Trophoblast cell (in vitro differentiated cells and primary cell): Measurements from ENCODE around the gene CROCC2.

Experiments
- DNase-seq, 2 donors: peaks; one replicate each; pipeline ENCODE4 v3.0.0-alpha.2; 2016
- H2AFZ ChIP-seq: 2 replicates; pipeline ENCODE4 v1.6.1; 2013; ENCODE audit warnings: low read length, moderate library complexity, mild to moderate bottlenecking; ENCODE audit not compliant: insufficient read depth, poor library complexity
- H2AK5ac ChIP-seq: 2 replicates; pipeline ENCODE4 v1.6.1; 2013; ENCODE audit warnings: mild to moderate bottlenecking, low read length
- H2BK120ac ChIP-seq: 2 replicates; pipeline ENCODE4 v1.6.1; 2013; ENCODE audit warnings: low read length, mild to moderate bottlenecking, moderate library complexity; ENCODE audit not compliant: insufficient read depth, poor library complexity
- H2BK12ac ChIP-seq: 2 replicates; pipeline ENCODE4 v1.6.1; 2013; ENCODE audit warnings: mild to moderate bottlenecking, low read length, moderate library complexity
- H2BK5ac ChIP-seq: 2 replicates; pipeline ENCODE4 v1.6.1; 2013; ENCODE audit warnings: low read length, low read depth, moderate library complexity, mild to moderate bottlenecking; ENCODE audit not compliant: poor library complexity
- H3K14ac ChIP-seq: 2 replicates; pipeline ENCODE4 v1.6.1; 2013; ENCODE audit warnings: mild to moderate bottlenecking, low read length
- H3K18ac ChIP-seq: 2 replicates; pipeline ENCODE4 v1.6.1; 2013; ENCODE audit warnings: mild to moderate bottlenecking, low read length
- H3K23ac ChIP-seq: 2 replicates; pipeline ENCODE4 v1.6.1; 2013; ENCODE audit warnings: low read length
- H3K27ac ChIP-seq: 2 replicates; pipeline ENCODE4 v1.5.1; 2013; ENCODE audit warnings: low read depth, mild to moderate bottlenecking, inconsistent platforms, low read length, moderate library complexity
- H3K27me3 ChIP-seq: 2 replicates; pipeline ENCODE4 v1.6.1; 2013; ENCODE audit warnings: inconsistent platforms, mild to moderate bottlenecking, low read length, moderate library complexity; ENCODE audit not compliant: insufficient read depth
- H3K36me3 ChIP-seq, 2 experiments: 1 replicate in 1 of 2; 2 replicates in 1 of 2; pipeline ENCODE4 v1.6.1; 2013; ENCODE audit warnings: low read length in 2 of 2, mild to moderate bottlenecking in 2 of 2, moderate library complexity in 1 of 2; ENCODE audit not compliant: insufficient read depth in 2 of 2, control insufficient read depth in 1 of 2
- H3K4ac ChIP-seq: 2 replicates; pipeline ENCODE4 v1.6.1; 2013; ENCODE audit warnings: low read depth, mild to moderate bottlenecking, low read length, moderate library complexity
- H3K4me1 ChIP-seq, 2 experiments: 1 replicate in 1 of 2; 2 replicates in 1 of 2; pipeline ENCODE4 v1.6.1; 2013; ENCODE audit warnings: low read length in 2 of 2, mild to moderate bottlenecking in 2 of 2, moderate library complexity in 1 of 2; ENCODE audit not compliant: insufficient read depth in 2 of 2, control insufficient read depth in 1 of 2
- H3K4me2 ChIP-seq: 2 replicates; pipeline ENCODE4 v1.6.1; 2013; ENCODE audit warnings: inconsistent platforms, mild to moderate bottlenecking, low read length, moderate library complexity
- H3K4me3 ChIP-seq: 2 replicates; pipeline ENCODE4 v1.5.1; 2013; ENCODE audit warnings: mild to moderate bottlenecking, low read depth, low read length, inconsistent platforms
- H3K79me1 ChIP-seq: one replicate; pipeline ENCODE4 v1.6.1; 2013; ENCODE audit warnings: low read length
- H3K79me2 ChIP-seq: 2 replicates; pipeline ENCODE4 v1.6.1; 2013; ENCODE audit warnings: low read length, mild to moderate bottlenecking; ENCODE audit not compliant: control insufficient read depth, insufficient read depth, poor library complexity
- H3K9ac ChIP-seq: 2 replicates; pipeline ENCODE4 v1.6.1; 2013; ENCODE audit warnings: mild to moderate bottlenecking, low read length
- H3K9me3 ChIP-seq: 2 replicates; pipeline ENCODE4 v1.6.1; 2013; ENCODE audit warnings: low read depth, mild to moderate bottlenecking, control low read depth, inconsistent platforms, low read length; ENCODE audit not compliant: insufficient read depth
- H4K12ac ChIP-seq: 2 replicates; pipeline ENCODE4 v1.6.1; 2013; ENCODE audit warnings: low read depth, mild to moderate bottlenecking, low read length, moderate library complexity
- H4K8ac ChIP-seq: 2 replicates; pipeline ENCODE4 v1.6.1; 2013; ENCODE audit warnings: low read depth, mild to moderate bottlenecking, low read length, moderate library complexity
- H4K91ac ChIP-seq: one replicate; pipeline ENCODE4 v1.6.1; 2013; ENCODE audit warnings: low read depth, mild to moderate bottlenecking, low read length, moderate library complexity
- WGBS: extraction: QIAGEN DNeasy Blood & Tissue Kit; methylation state at CpG from one replicate; pipeline ENCODE4 v1.1.7; 2013; ENCODE audit warnings: missing lambda C conversion rate; ENCODE audit not compliant: insufficient read length, insufficient coverage; ENCODE audit errors: extremely low coverage; 5-methylcytosine and 5-hydroxymethylcytosine counted together

Gene CROCC2

DNA sequence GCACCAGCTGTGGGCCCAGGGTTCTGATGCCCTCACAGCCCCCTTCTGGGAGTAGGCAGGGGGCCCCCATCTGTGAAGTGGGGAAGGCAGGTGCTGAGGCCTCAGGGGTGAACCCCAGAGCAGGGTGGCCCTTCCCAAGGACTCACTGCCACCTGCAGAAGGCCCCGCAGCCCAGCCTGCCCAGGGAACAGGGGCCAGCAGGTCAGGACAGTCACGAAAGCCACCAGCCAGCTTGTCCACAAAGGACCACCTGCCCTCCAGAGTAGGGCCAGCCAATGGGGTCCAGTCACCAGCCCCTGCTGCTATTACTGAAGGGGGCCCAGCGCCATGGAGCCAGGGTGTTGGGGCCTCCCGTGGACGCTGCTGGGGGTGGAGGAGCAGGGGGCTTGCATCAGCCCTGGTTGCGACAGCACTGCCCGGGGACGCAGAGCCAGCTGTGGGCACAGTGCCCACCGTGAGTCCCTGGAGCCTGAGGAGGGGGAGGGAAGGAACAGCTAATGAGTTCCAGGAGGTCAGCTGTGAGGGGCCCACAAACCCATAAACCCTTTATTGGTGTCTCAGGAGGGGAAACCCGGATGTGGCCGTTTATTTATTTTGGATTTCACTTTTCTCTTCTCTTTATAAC lies 80.8 kb downstream of the CROCC2 start:
- Histone ChIP-seq H2BK120ac (no peak overlapping the region), H3K4me2 (no peak overlapping the region), H3K27me3 (peaks cover 9% of the 10 kb centered on the region), H3K4me1 (no peaks in the 10 kb centered on the region), H2BK5ac (no peak overlapping the region), H3K14ac (no peak overlapping the region), H4K12ac (no peak overlapping the region), H3K9ac (no peak overlapping the region), H3K79me2 (no peaks in the 10 kb centered on the region), H3K9me3 (peaks cover 22% of the 10 kb centered on the region), H3K36me3 (no peaks in the 10 kb centered on the region), H3K18ac (no peak overlapping the region), H3K4me3 (no peak overlapping the region), H3K27ac (no peak overlapping the region), H4K91ac (no peak overlapping the region), H3K79me1 (no peaks in the 10 kb centered on the region), H3K23ac (no peak overlapping the region), H4K8ac (no peak overlapping the region), H3K4ac (no peak overlapping the region), H2BK12ac (no peak overlapping the region), H2AFZ (no peak overlapping the region), H2AK5ac (no peak overlapping the region)
- no peak for DNase-seq
- no CpG with 5 or more reads among the region's 11 CpGs for WGBS

DNA sequence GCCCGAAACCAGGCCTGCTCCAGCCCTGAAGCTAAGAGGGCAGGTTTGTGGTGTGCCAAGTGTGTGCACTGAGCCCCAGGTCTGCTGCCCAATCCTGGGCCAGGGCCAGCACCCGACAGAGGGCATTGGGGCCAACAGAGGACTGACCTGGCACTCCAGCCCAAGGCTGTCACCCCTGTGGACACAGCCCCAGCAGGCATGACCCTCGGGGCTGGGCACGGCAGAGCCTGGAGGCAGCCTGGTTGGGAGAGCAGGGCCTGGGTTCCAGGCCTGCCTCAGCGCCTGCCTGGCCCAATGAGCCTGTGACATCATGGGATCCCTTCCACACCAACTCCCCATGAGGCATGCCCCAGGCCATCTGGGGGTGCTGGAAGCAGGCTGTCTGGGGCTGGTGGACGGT lies 81.5 kb downstream of the CROCC2 start:
- Histone ChIP-seq H2BK12ac (no peak overlapping the region), H3K4me1 (no peaks in the 10 kb centered on the region), H3K4ac (no peak overlapping the region), H4K91ac (no peak overlapping the region), H3K79me1 (no peaks in the 10 kb centered on the region), H3K79me2 (no peaks in the 10 kb centered on the region), H3K4me2 (no peak overlapping the region), H3K14ac (no peak overlapping the region), H4K12ac (no peak overlapping the region), H3K36me3 (no peaks in the 10 kb centered on the region), H2AFZ (no peak overlapping the region), H3K9ac (no peak overlapping the region), H3K23ac (no peak overlapping the region), H3K9me3 (peaks cover 20% of the 10 kb centered on the region), H3K27ac (no peak overlapping the region), H2BK5ac (no peak overlapping the region), H2BK120ac (no peak overlapping the region), H3K27me3 (peaks cover 2% of the 10 kb centered on the region), H3K18ac (no peak overlapping the region), H2AK5ac (no peak overlapping the region), H4K8ac (no peak overlapping the region), H3K4me3 (no peak overlapping the region)
- peak in 1 of 2 donors; percentile 3 for DNase-seq
- WGBS = no CpG with 5 or more reads among the region's 6 CpGs

GRCh38 chr2:240988146-240988545 lies 82.0 kb downstream of the CROCC2 start:
- H3K4me1 ChIP-seq = no peaks in the 10 kb centered on the region
- no peak for DNase-seq
- H3K18ac ChIP-seq = no peak overlapping the region
- no peak overlapping the region for H3K4ac ChIP-seq
- no peak overlapping the region for H2AK5ac ChIP-seq
- no peak overlapping the region for H4K91ac ChIP-seq
- no peak overlapping the region for H2BK5ac ChIP-seq
- no peak overlapping the region for H3K4me2 ChIP-seq
- H3K79me1 ChIP-seq = no peaks in the 10 kb centered on the region
- H3K27me3 ChIP-seq = no peaks in the 10 kb centered on the region
- H2BK12ac ChIP-seq = no peak overlapping the region
- no peak overlapping the region for H3K9ac ChIP-seq
- no peaks in the 10 kb centered on the region for H3K79me2 ChIP-seq
- H3K23ac ChIP-seq = no peak overlapping the region
- no peak overlapping the region for H3K27ac ChIP-seq
- no peak overlapping the region for H3K14ac ChIP-seq
- no peak overlapping the region for H2AFZ ChIP-seq
- no peak overlapping the region for H3K4me3 ChIP-seq
- no peaks in the 10 kb centered on the region for H3K36me3 ChIP-seq
- H3K9me3 ChIP-seq = peaks cover 18% of the 10 kb centered on the region
- H4K8ac ChIP-seq = no peak overlapping the region
- no CpG with 5 or more reads among the region's 3 CpGs for WGBS
- no peak overlapping the region for H4K12ac ChIP-seq
- H2BK120ac ChIP-seq = no peak overlapping the region

GRCh38 chr2:240988571-240989271 lies 82.6 kb downstream of the CROCC2 start:
- Histone ChIP-seq H3K79me1 (no peaks in the 10 kb centered on the region), H2AK5ac (no peak overlapping the region), H2BK5ac (no peak overlapping the region), H3K27me3 (no peaks in the 10 kb centered on the region), H3K4ac (no peak overlapping the region), H3K14ac (no peak overlapping the region), H3K18ac (no peak overlapping the region), H2BK120ac (no peak overlapping the region), H2BK12ac (no peak overlapping the region), H3K4me2 (no peak overlapping the region), H4K8ac (no peak overlapping the region), H3K9ac (no peak overlapping the region), H3K4me3 (no peak overlapping the region), H3K4me1 (no peaks in the 10 kb centered on the region), H3K79me2 (no peaks in the 10 kb centered on the region), H4K91ac (no peak overlapping the region), H3K36me3 (no peaks in the 10 kb centered on the region), H3K23ac (no peak overlapping the region), H2AFZ (no peak overlapping the region), H4K12ac (no peak overlapping the region), H3K9me3 (peaks cover 18% of the 10 kb centered on the region), H3K27ac (no peak overlapping the region)
- WGBS = no CpG with 5 or more reads among the region's 6 CpGs
- DNase-seq = peak in 1 of 2 donors; percentile 23
